ENCODE data around the gene WNT8B. TPM values are rescaled to one million over a fixed set of nuclear protein-coding genes. Genes with fewer than 3 reads are reported as not detected.

The WNT8B gene
- total RNA-seq, 2 experiments from 2014 or later = not detected

- BruUV-seq (replicated peaks) = no TSS peak
- no peak overlapping the region for H2AFZ ChIP-seq (ENCODE audit: low read length)
- H3K36me3 ChIP-seq (ENCODE audit: insufficient read depth, low read length) = no peaks in the 10 kb centered on the region
- intact Hi-C loops (cut with micrococcal nuclease; ENCODE audit: unreplicated experiment) = no loop called here
- TF ChIP-seq EZH2phosphoT487 (IDR thresholded peaks at IDR 0.05; ENCODE audit: borderline replicate concordance, low read depth, low read length) (no peak), CTCF (conservative IDR thresholded peaks at IDR 0.05; ENCODE audit: low read length) (no peak)
- no peaks in the 10 kb centered on the region for H3K79me2 ChIP-seq (ENCODE audit: insufficient read depth, low read depth, low read length)
- H4K20me1 ChIP-seq (ENCODE audit: insufficient read depth, low read length) = no peaks in the 10 kb centered on the region
- no peak for DNase-seq (ENCODE audit: low spot score)
- ChIA-PET CTCF (ENCODE audit: unreplicated experiment) (no interaction called here), POLR2A (interaction anchor here (0.8 kb wide), 1 partner anchor 668 kb away, joined by 3 read pairs; no protein-coding TSS in a partner anchor)
- no peak overlapping the region for H3K4me3 ChIP-seq (ENCODE audit: low read depth, low read length, poor library complexity, severe bottlenecking)
- H3K4me1 ChIP-seq (ENCODE audit: insufficient read depth, low read length, poor library complexity, severe bottlenecking) = no peaks in the 10 kb centered on the region
- no peak overlapping the region for H3K4me2 ChIP-seq (ENCODE audit: low read length)
- no peaks in the 10 kb centered on the region for H3K9me2 ChIP-seq (ENCODE audit: insufficient read depth, low read length)
- H3K27ac ChIP-seq (ENCODE audit: low read depth, low read length, poor library complexity, severe bottlenecking) = no peak overlapping the region
- no peaks in the 10 kb centered on the region for H3K9me3 ChIP-seq (ENCODE audit: low read length)
Measured at GRCh38 chr10:100468322-100468721, 5.5 kb downstream of the WNT8B start.

GRCh38 chr10:100468978-100469377, 6.2 kb downstream of the WNT8B start:
- DNase-seq (ENCODE audit: low spot score) = no peak
- POLR2A ChIA-PET = interaction anchor here (0.8 kb wide), 1 partner anchor 669 kb away, joined by 3 read pairs; no protein-coding TSS in a partner anchor
- H3K4me2 ChIP-seq (ENCODE audit: low read length) = no peak overlapping the region
- H3K36me3 ChIP-seq (ENCODE audit: insufficient read depth, low read length) = no peaks in the 10 kb centered on the region
- no peak overlapping the region for H3K27ac ChIP-seq (ENCODE audit: low read depth, low read length, poor library complexity, severe bottlenecking)
- H3K4me3 ChIP-seq (ENCODE audit: low read depth, low read length, poor library complexity, severe bottlenecking) = no peak overlapping the region
- no peak for TF ChIP-seq EZH2phosphoT487 (IDR thresholded peaks at IDR 0.05; ENCODE audit: borderline replicate concordance, low read depth, low read length)
- no peak for TF ChIP-seq CTCF (conservative IDR thresholded peaks at IDR 0.05; ENCODE audit: low read length)
- H3K9me3 ChIP-seq (ENCODE audit: low read length) = no peaks in the 10 kb centered on the region
- H3K79me2 ChIP-seq (ENCODE audit: insufficient read depth, low read depth, low read length) = no peaks in the 10 kb centered on the region
- CTCF ChIA-PET (ENCODE audit: unreplicated experiment) = no interaction called here
- no peaks in the 10 kb centered on the region for H3K4me1 ChIP-seq (ENCODE audit: insufficient read depth, low read length, poor library complexity, severe bottlenecking)
- intact Hi-C loops (cut with micrococcal nuclease; ENCODE audit: unreplicated experiment) = no loop called here
- no peaks in the 10 kb centered on the region for H4K20me1 ChIP-seq (ENCODE audit: insufficient read depth, low read length)
- H2AFZ ChIP-seq (ENCODE audit: low read length) = no peak overlapping the region
- no TSS peak for BruUV-seq (replicated peaks)
- H3K9me2 ChIP-seq (ENCODE audit: insufficient read depth, low read length) = no peaks in the 10 kb centered on the region

GRCh38 chr10:100469756-100470155, 6.9 kb downstream of the WNT8B start:
- no TSS peak for BruUV-seq (replicated peaks)
- H2AFZ ChIP-seq (ENCODE audit: low read length) = no peak overlapping the region
- H3K9me2 ChIP-seq (ENCODE audit: insufficient read depth, low read length) = no peaks in the 10 kb centered on the region
- no peak overlapping the region for H3K27ac ChIP-seq (ENCODE audit: low read depth, low read length, poor library complexity, severe bottlenecking)
- CTCF ChIA-PET (ENCODE audit: unreplicated experiment) = no interaction called here
- no peaks in the 10 kb centered on the region for H4K20me1 ChIP-seq (ENCODE audit: insufficient read depth, low read length)
- no peak overlapping the region for H3K4me3 ChIP-seq (ENCODE audit: low read depth, low read length, poor library complexity, severe bottlenecking)
- no peaks in the 10 kb centered on the region for H3K36me3 ChIP-seq (ENCODE audit: insufficient read depth, low read length)
- intact Hi-C loops (cut with micrococcal nuclease; ENCODE audit: unreplicated experiment) = no loop called here
- POLR2A ChIA-PET = no interaction called here
- H3K9me3 ChIP-seq (ENCODE audit: low read length) = no peaks in the 10 kb centered on the region
- no peaks in the 10 kb centered on the region for H3K4me1 ChIP-seq (ENCODE audit: insufficient read depth, low read length, poor library complexity, severe bottlenecking)
- H3K4me2 ChIP-seq (ENCODE audit: low read length) = no peak overlapping the region
- DNase-seq (ENCODE audit: low spot score) = no peak
- no peaks in the 10 kb centered on the region for H3K79me2 ChIP-seq (ENCODE audit: insufficient read depth, low read depth, low read length)
- TF ChIP-seq EZH2phosphoT487 (IDR thresholded peaks at IDR 0.05; ENCODE audit: borderline replicate concordance, low read depth, low read length) (no peak), CTCF (conservative IDR thresholded peaks at IDR 0.05; ENCODE audit: low read length) (no peak)
